HG03521 (cell line): ENCODE results near the gene ELMO2.

ENCODE experiments used
- ATAC-seq: cut with Tn5 transposase; IDR thresholded peaks from one replicate; pipeline ENCODE4 v1.9.1; 2021; ENCODE audit warnings: mild to moderate bottlenecking, moderate library complexity; ENCODE audit not compliant: unreplicated experiment

The ELMO2 gene

GRCh38 chr20:46334303-46334904 is 72.0 kb downstream of the ELMO2 start:
- no peak for ATAC-seq

GRCh38 chr20:46333161-46333991 is 73.0 kb downstream of the ELMO2 start:
- no peak for ATAC-seq

GRCh38 chr20:46332373-46333160 is 73.8 kb downstream of the ELMO2 start:
- no peak for ATAC-seq

- ATAC-seq = no peak
These were observed 74.6 kb downstream of the ELMO2 start for GRCh38 chr20:46331611-46332361.

- ATAC-seq = no peak
These were observed 75.5 kb downstream of the ELMO2 start for GRCh38 chr20:46330831-46331371.

GRCh38 chr20:46330072-46330763 is 76.2 kb downstream of the ELMO2 start:
- ATAC-seq = no peak

- ATAC-seq = no peak
These were observed 78.1 kb downstream of the ELMO2 start for GRCh38 chr20:46328200-46328882.

GRCh38 chr20:46327557-46327956 is 78.9 kb downstream of the ELMO2 start:
- ATAC-seq = no peak

GRCh38 chr20:46325789-46326188 is 80.6 kb downstream of the ELMO2 start:
- no peak for ATAC-seq

GRCh38 chr20:46324960-46325703 is 81.3 kb downstream of the ELMO2 start:
- ATAC-seq = no peak

- no peak for ATAC-seq
These were observed 82.0 kb downstream of the ELMO2 start for GRCh38 chr20:46324379-46324778.

- no peak for ATAC-seq
These were observed 82.9 kb downstream of the ELMO2 start for GRCh38 chr20:46323557-46323956.

- ATAC-seq = no peak
These were observed 83.8 kb downstream of the ELMO2 start for GRCh38 chr20:46322641-46323040.

GRCh38 chr20:46317685-46318177 is 88.7 kb downstream of the ELMO2 start:
- ATAC-seq = no peak

- ATAC-seq = no peak
These were observed 89.3 kb downstream of the ELMO2 start for GRCh38 chr20:46316984-46317684.
